K562 (cell line): Measurements from ENCODE around the gene GABARAP. TPM values are rescaled to one million over a fixed set of nuclear protein-coding genes. Genes with fewer than 3 reads are reported as not detected.

Experiments used
- ETS2 ChIP-seq: IDR thresholded peaks from 2 replicates; pipeline ENCODE4 v1.6.1; 2016; ENCODE audit warnings: borderline replicate concordance, missing genetic modification characterization, mild to moderate bottlenecking, moderate library complexity, missing compliant biosample characterization; ENCODE audit not compliant: poor library complexity, severe bottlenecking
- HDAC1 ChIP-seq, 2 experiments: fragments of 450-650 bp; IDR thresholded peaks; 2 replicates each; pipeline ENCODE4 v1.6.1; 2016 to 2017; ENCODE audit warnings: inconsistent platforms in 1 of 2, mild to moderate bottlenecking in 1 of 2, moderate library complexity in 1 of 2
- ID3 ChIP-seq, 2 experiments: fragments of 250-450 bp in 1 of 2; fragments of 450-650 bp in 1 of 2; sonication (Bioruptor Pico) in 1 of 2; IDR thresholded peaks; 2 replicates each; pipeline versions ENCODE4 v1.6.1 to v1.8.0; 2016 to 2021; ENCODE audit warnings: mild to moderate bottlenecking in 2 of 2, moderate library complexity in 2 of 2, missing compliant biosample characterization in 1 of 2, missing genetic modification characterization in 1 of 2
- MAFF ChIP-seq: IDR thresholded peaks from 2 replicates; pipeline ENCODE4 v1.6.1; 2012; ENCODE audit warnings: low read length, improper control_type of control experiment
- MECOM ChIP-seq: fragments of 250-450 bp; sonication (Bioruptor Pico); IDR thresholded peaks from 2 replicates; pipeline ENCODE4 v1.8.0; 2022; ENCODE audit warnings: inconsistent platforms
- POLR2AphosphoS5 ChIP-seq: IDR thresholded peaks from 2 replicates; pipeline ENCODE4 v1.6.1; 2011; ENCODE audit warnings: mild to moderate bottlenecking, low read depth, low read length, moderate library complexity; ENCODE audit not compliant: control insufficient read depth, insufficient read depth
- PRPF4 ChIP-seq: fragments of 200-400 bp; formaldehyde crosslinking; IDR thresholded peaks from one replicate; pipeline ENCODE4 v1.6.1; 2017; ENCODE audit warnings: low read length, low read depth, mild to moderate bottlenecking; ENCODE audit not compliant: insufficient read depth, poor library complexity, severe bottlenecking
- SIN3B ChIP-seq: fragments of 450-650 bp; IDR thresholded peaks from 2 replicates; pipeline ENCODE4 v1.6.1; 2017; ENCODE audit warnings: low read depth, mild to moderate bottlenecking, moderate library complexity
- SRF ChIP-seq, 2 experiments: fragments of 250-450, 450-650 bp in 1 of 2; sonication (Bioruptor Pico) in 1 of 2; sonication (generic) in 1 of 2; formaldehyde crosslinking; IDR thresholded peaks; 2 replicates each; pipeline versions ENCODE4 v1.5.0 to v1.5.1; 2020 to 2022; ENCODE audit warnings: mild to moderate bottlenecking in 1 of 2, missing genetic modification reagents in 1 of 2
- TAL1 ChIP-seq: fragments of 450-650 bp; IDR thresholded peaks from 2 replicates; pipeline ENCODE4 v1.6.1; 2016; ENCODE audit warnings: mild to moderate bottlenecking
- polyA plus RNA-seq, 8 experiments: library from polyadenylated mRNA; depleted of rRNA in 4 of 8; stranded (reverse) in 5 of 8; unstranded in 3 of 8; fragments of >200 nt; fragmentation: Nextera tagmentation in 2 of 8; fragmentation: Illumina TruSeq in 1 of 8; extraction: Ambion mirVana in 2 of 8; extraction: Trizol in 1 of 8; gene quantifications; 2 replicates each; pipeline versions ENCODE4 v1.2.1 to v1.2.3, GENCODE V29; 2011 to 2014; ENCODE audit warnings: inconsistent platforms in 1 of 8, missing spikeins in 1 of 8
- total RNA-seq, 7 experiments: library from RNA; depleted of rRNA in 6 of 7; stranded (reverse); fragments of >200 nt in 6 of 7; fragmentation: Illumina TruSeq in 2 of 7; extraction: Trizol in 2 of 7; gene quantifications; 2 replicates each; pipeline versions ENCODE4 v1.2.1 to v1.2.3, GENCODE V29; 2011 to 2021; ENCODE audit warnings: low replicate concordance in 1 of 7
- TF ChIP-seq, protein P1 (sequence below): fragments of 450-650 bp; IDR thresholded peaks from 2 replicates; pipeline ENCODE4 v1.6.1; 2016

Gene GABARAP
- total and polyA plus RNA-seq, 9 of the 15 experiments (the other 6 are each of a cell fraction or from before 2014, with no cell fraction given), result 47.5 to 373 (median 152) TPM

DNA sequence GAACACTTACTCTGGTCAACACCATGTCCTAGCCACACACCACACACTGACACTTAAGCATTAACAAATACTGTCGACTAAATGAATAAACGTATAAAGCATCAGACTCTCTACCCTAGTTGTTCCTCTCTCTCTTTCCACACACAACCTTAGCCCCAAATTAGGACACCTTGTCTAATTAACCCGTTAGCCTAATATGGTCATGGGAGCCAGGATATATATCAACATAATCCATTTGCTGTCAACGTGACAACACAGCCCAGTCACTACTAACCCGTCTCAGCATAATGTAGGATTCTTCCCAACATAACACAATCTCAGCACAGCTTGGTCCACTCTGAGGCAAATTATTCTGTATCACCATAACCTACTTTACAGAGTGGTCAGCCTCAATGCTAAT, 10.1 kb downstream of the GABARAP start (continued):
- TF ChIP-seq ETS2 (tag) (no peak), ID3 (CRISPR knock-in tag; IDR thresholded peaks at IDR 0.05) (no peak), ID3 (tag; IDR thresholded peaks at IDR 0.05) (no peak), PRPF4 (no peak), SRF (CRISPR knock-in tag; IDR thresholded peaks at IDR 0.05) (peak; percentile 80 to 97; a peak in 3 of 4 replicates), MAFF (no peak), MECOM (CRISPR knock-in tag) (no peak), POLR2AphosphoS5 (no peak), HDAC1 (IDR thresholded peaks at IDR 0.05) (no peak), SIN3B (no peak), TAL1 (no peak)
- TF ChIP-seq, protein P1, sequence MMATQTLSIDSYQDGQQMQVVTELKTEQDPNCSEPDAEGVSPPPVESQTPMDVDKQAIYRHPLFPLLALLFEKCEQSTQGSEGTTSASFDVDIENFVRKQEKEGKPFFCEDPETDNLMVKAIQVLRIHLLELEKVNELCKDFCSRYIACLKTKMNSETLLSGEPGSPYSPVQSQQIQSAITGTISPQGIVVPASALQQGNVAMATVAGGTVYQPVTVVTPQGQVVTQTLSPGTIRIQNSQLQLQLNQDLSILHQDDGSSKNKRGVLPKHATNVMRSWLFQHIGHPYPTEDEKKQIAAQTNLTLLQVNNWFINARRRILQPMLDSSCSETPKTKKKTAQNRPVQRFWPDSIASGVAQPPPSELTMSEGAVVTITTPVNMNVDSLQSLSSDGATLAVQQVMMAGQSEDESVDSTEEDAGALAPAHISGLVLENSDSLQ, result peak; percentile 68
- TF ChIP-seq, all 486 proteins: peak for 6
